H1 (cell line): ENCODE results near the gene MYO18A. TPM values are rescaled to one million over a fixed set of nuclear protein-coding genes. Genes with fewer than 3 reads are reported as not detected.

Experiments
- CTCF ChIA-PET: fragments of 300-600 bp; sonication (Branson Sonifier 250); formaldehyde crosslinking; loops from one replicate; lab custom pipeline; 2021; ENCODE audit not compliant: partially characterized antibody; lab: Charles Lee
- POLR2A ChIA-PET: fragments of 300-600 bp; sonication (Branson Sonifier 250); formaldehyde crosslinking; loops from one replicate; lab custom pipeline; 2021; ENCODE audit warnings: inconsistent platforms; ENCODE audit not compliant: partially characterized antibody; lab: Charles Lee
- DNase-seq, 2 experiments: peaks; one replicate each; pipeline versions ENCODE4 v3.0.0 to v3.0.0-alpha.2; 2010 to 2022; ENCODE audit warnings: low spot score in 2 of 2, low read depth in 1 of 2, mixed read lengths in 1 of 2
- FAIRE-seq: peaks from 2 replicates; lab custom pipeline; 2011; peaks lifted over from hg19 to GRCh38; lab: Jason Lieb, UNC
- H2AFZ ChIP-seq: 2 replicates; pipeline ENCODE4 v1.8.1; 2012; ENCODE audit warnings: low read length, inconsistent platforms
- H2AK5ac ChIP-seq: 2 replicates; pipeline ENCODE4 v1.6.1; 2013; ENCODE audit warnings: low read depth, low read length
- H2BK120ac ChIP-seq: replicated peaks from 2 replicates; pipeline ENCODE3; 2013; ENCODE audit warnings: low read depth, low read length, inconsistent platforms
- H2BK12ac ChIP-seq: 2 replicates; pipeline ENCODE4 v1.6.1; 2013; ENCODE audit warnings: low read depth, low read length
- H2BK15ac ChIP-seq: 2 replicates; pipeline ENCODE4 v1.6.1; 2013; ENCODE audit warnings: low read length
- H2BK20ac ChIP-seq: 2 replicates; pipeline ENCODE4 v1.6.1; 2013; ENCODE audit warnings: low read length
- H2BK5ac ChIP-seq: 2 replicates; pipeline ENCODE4 v1.6.1; 2013; ENCODE audit warnings: low read depth, low read length
- H3K14ac ChIP-seq: 2 replicates; pipeline ENCODE4 v1.6.1; 2013; ENCODE audit warnings: inconsistent platforms; ENCODE audit not compliant: insufficient read length
- H3K18ac ChIP-seq: 2 replicates; pipeline ENCODE4 v1.6.1; 2013; ENCODE audit warnings: low read length; ENCODE audit errors: extremely low read depth
- H3K23ac ChIP-seq: 2 replicates; pipeline ENCODE4 v1.6.1; 2013; ENCODE audit warnings: inconsistent platforms; ENCODE audit not compliant: insufficient read length
- H3K23me2 ChIP-seq: 2 replicates; pipeline ENCODE4 v1.6.1; 2013; ENCODE audit warnings: low read depth, low read length
- H3K27ac ChIP-seq: 2 replicates; pipeline ENCODE4 v1.6.1; 2011; ENCODE audit warnings: low read depth, low read length, inconsistent platforms
- H3K27me3 ChIP-seq, 4 experiments: replicated peaks in 1 of 4; 1 replicate in 1 of 4; 2 replicates in 3 of 4; pipeline versions ENCODE4 v1.6.1 to v1.8.1; 2011 to 2013; ENCODE audit warnings: low read length in 3 of 4, mild to moderate bottlenecking in 3 of 4, inconsistent platforms in 2 of 4, mixed read lengths in 2 of 4, moderate library complexity in 1 of 4; ENCODE audit not compliant: control insufficient read depth in 3 of 4, insufficient read depth in 3 of 4; ENCODE audit errors: extremely low read depth in 1 of 4
- H3K36me3 ChIP-seq, 4 experiments: 2 replicates each; pipeline versions ENCODE4 v1.6.1 to v1.8.1; 2011 to 2013; ENCODE audit warnings: mild to moderate bottlenecking in 4 of 4, low read length in 3 of 4, moderate library complexity in 2 of 4, control low read depth in 1 of 4, inconsistent platforms in 1 of 4; ENCODE audit not compliant: insufficient read depth in 4 of 4, control insufficient read depth in 2 of 4
- H3K4ac ChIP-seq: replicated peaks from 2 replicates; pipeline ENCODE3; 2013; ENCODE audit warnings: low read length, low read depth, mixed read lengths, inconsistent platforms; ENCODE audit not compliant: insufficient read length
- H3K4me1 ChIP-seq, 4 experiments: replicated peaks in 1 of 4; 1 replicate in 1 of 4; 2 replicates in 3 of 4; pipeline versions ENCODE4 v1.6.1 to v1.8.1; 2011 to 2013; ENCODE audit warnings: low read length in 3 of 4, inconsistent platforms in 2 of 4, mixed read lengths in 1 of 4; ENCODE audit not compliant: insufficient read depth in 4 of 4, control insufficient read depth in 3 of 4
- H3K4me2 ChIP-seq, 2 experiments: 2 replicates each; pipeline versions ENCODE4 v1.6.1 to v1.8.1; 2011 to 2013; ENCODE audit warnings: low read depth in 2 of 2, low read length in 2 of 2, control low read depth in 1 of 2, inconsistent platforms in 1 of 2, mild to moderate bottlenecking in 1 of 2; ENCODE audit not compliant: insufficient read depth in 1 of 2
- H3K4me3 ChIP-seq, 4 experiments: fragments of 200-600, 300-600 bp in 1 of 4; sonication (generic), shearing (Covaris generic), sonication (Bioruptor Twin) in 1 of 4; 2 replicates each; pipeline versions ENCODE4 v1.5.1 to v1.8.1; 2011 to 2016; ENCODE audit warnings: low read length in 4 of 4, low read depth in 3 of 4, control low read depth in 2 of 4, inconsistent platforms in 2 of 4, mild to moderate bottlenecking in 2 of 4, mixed read lengths in 1 of 4, moderate library complexity in 1 of 4; ENCODE audit not compliant: insufficient read depth in 2 of 4; ENCODE audit errors: extremely low read depth in 1 of 4
- H3K56ac ChIP-seq: replicated peaks from 2 replicates; pipeline ENCODE3; 2013; ENCODE audit warnings: low read depth, mild to moderate bottlenecking, mixed read lengths, low read length, inconsistent platforms; ENCODE audit not compliant: insufficient read length
- H3K79me1 ChIP-seq: 2 replicates; pipeline ENCODE4 v1.6.1; 2013; ENCODE audit warnings: low read depth, low read length, control low read depth
- H3K79me2 ChIP-seq, 2 experiments: 2 replicates each; pipeline versions ENCODE4 v1.6.1 to v1.8.1; 2012 to 2013; ENCODE audit warnings: low read length in 2 of 2, mild to moderate bottlenecking in 2 of 2, inconsistent platforms in 1 of 2; ENCODE audit not compliant: insufficient read depth in 2 of 2, control insufficient read depth in 1 of 2
- H3K9ac ChIP-seq, 4 experiments: replicated peaks in 1 of 4; 1 replicate in 1 of 4; 2 replicates in 3 of 4; pipeline versions ENCODE4 v1.6.1 to v1.8.1; 2011 to 2013; ENCODE audit warnings: low read depth in 3 of 4, low read length in 3 of 4, control low read depth in 2 of 4, mild to moderate bottlenecking in 2 of 4, moderate library complexity in 2 of 4, inconsistent platforms in 1 of 4; ENCODE audit errors: extremely low read depth in 1 of 4
- H3K9me3 ChIP-seq, 2 experiments: 2 replicates each; pipeline versions ENCODE4 v1.6.1 to v1.8.1; 2012 to 2013; ENCODE audit warnings: mild to moderate bottlenecking in 2 of 2, moderate library complexity in 2 of 2, control low read depth in 1 of 2, inconsistent platforms in 1 of 2, low read depth in 1 of 2, low read length in 1 of 2, mixed read lengths in 1 of 2; ENCODE audit not compliant: insufficient read depth in 2 of 2
- H4K20me1 ChIP-seq, 2 experiments: replicated peaks in 1 of 2; 2 replicates each; pipeline versions ENCODE3 to v1.8.1; 2011 to 2013; ENCODE audit warnings: inconsistent platforms in 2 of 2, low read length in 2 of 2, mild to moderate bottlenecking in 1 of 2; ENCODE audit not compliant: insufficient read depth in 2 of 2, control insufficient read depth in 1 of 2
- H4K5ac ChIP-seq: 2 replicates; pipeline ENCODE4 v1.6.1; 2013; ENCODE audit warnings: low read length, low read depth, mixed read lengths, inconsistent platforms; ENCODE audit not compliant: insufficient read length
- H4K8ac ChIP-seq: 2 replicates; pipeline ENCODE4 v1.8.0; 2013; ENCODE audit warnings: mild to moderate bottlenecking, moderate library complexity, low read length, inconsistent platforms; ENCODE audit not compliant: insufficient read depth; ENCODE audit errors: extremely low read depth
- H4K91ac ChIP-seq: replicated peaks from 2 replicates; pipeline ENCODE3; 2013; ENCODE audit warnings: low read length, mixed read lengths, inconsistent platforms; ENCODE audit not compliant: insufficient read length
- CEBPB ChIP-seq: IDR thresholded peaks from 2 replicates; pipeline ENCODE4 v1.6.1; 2012; ENCODE audit warnings: low read depth, low read length
- EZH2 ChIP-seq: fragments of 200-600 bp; sonication (generic); IDR thresholded peaks from 2 replicates; pipeline ENCODE4 v1.7.1; 2012; ENCODE audit warnings: low read depth, mild to moderate bottlenecking, moderate library complexity, low read length, inconsistent platforms; ENCODE audit not compliant: severe bottlenecking
- RBBP5 ChIP-seq: IDR thresholded peaks from 2 replicates; pipeline ENCODE4 v1.7.1; 2012; ENCODE audit warnings: low read depth, mild to moderate bottlenecking, inconsistent platforms, low read length, moderate library complexity, borderline replicate concordance
- SP1 ChIP-seq: IDR thresholded peaks from 2 replicates; pipeline ENCODE4 v1.6.1; 2011; ENCODE audit warnings: low read depth, low read length
- TBP ChIP-seq: IDR thresholded peaks from 2 replicates; pipeline ENCODE4 v1.6.1; 2011; ENCODE audit warnings: low read depth, low read length, improper control_type of control experiment
- TEAD4 ChIP-seq: IDR thresholded peaks from 2 replicates; pipeline ENCODE4 v1.6.1; 2012; ENCODE audit warnings: low read depth, low read length, inconsistent platforms, mixed read lengths
- WGBS, 2 experiments: shearing (Covaris generic) in 1 of 2; methylation state at CpG; one replicate each; pipeline versions ENCODE4 v1.1.6 to v1.1.7; 2013 to 2015; ENCODE audit warnings: low lambda C conversion rate in 2 of 2, mixed read lengths in 2 of 2, inconsistent platforms in 1 of 2, low coverage in 1 of 2, missing lambda C conversion rate in 1 of 2; ENCODE audit not compliant: insufficient replicate concordance in 2 of 2, insufficient coverage in 1 of 2, insufficient read length in 1 of 2; ENCODE audit errors: extremely low coverage in 1 of 2, missing lambda C conversion rate in 1 of 2; 5-methylcytosine and 5-hydroxymethylcytosine counted together
- polyA plus RNA-seq, 7 experiments: library from polyadenylated mRNA; depleted of rRNA in 3 of 7; stranded (reverse) in 5 of 7; unstranded in 2 of 7; fragments of >200 nt in 5 of 7; fragments of 200-250 nt in 2 of 7; gene quantifications; 1 replicate in 5 of 7; 2 replicates in 1 of 7; 4 replicates in 1 of 7; pipeline versions ENCODE4 v1.2.1 to v1.2.3, GENCODE V29; 2011 to 2013; ENCODE audit warnings: missing spikeins in 2 of 7, mixed read lengths in 2 of 7
- total RNA-seq: library from RNA; stranded (reverse); fragmentation: NEBNext Ultra II Directional; extraction: Animal tissue kit (Norgen Biotek cat#: 25700); gene quantifications from 2 replicates; pipeline ENCODE4 v1.2.1, GENCODE V29; 2021

The MYO18A gene
- total and polyA plus RNA-seq, 2 of the 8 experiments (the other 6 are each of a cell fraction or from before 2014, with no cell fraction given) = 7.6 to 43.8 TPM

DNA sequence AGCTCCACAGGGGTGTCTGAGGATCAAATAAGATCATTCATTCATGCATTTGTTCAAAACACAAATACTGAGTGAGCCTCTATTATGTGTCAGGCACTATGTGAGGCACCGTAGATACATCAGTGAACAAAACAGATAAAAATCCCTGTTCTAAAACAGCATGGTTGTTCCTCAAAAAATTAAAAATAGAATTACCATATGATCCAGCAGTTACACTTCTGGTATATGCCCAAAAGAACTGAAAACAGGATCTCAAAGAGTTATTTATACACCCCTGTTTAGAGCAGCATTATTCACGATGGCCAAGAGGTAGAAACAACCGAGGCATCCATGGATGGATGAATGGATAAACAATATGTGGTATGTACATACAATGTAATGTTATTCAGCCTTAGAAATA lies 121.8 kb downstream of the MYO18A start:
- Histone ChIP-seq H3K4ac (no peak overlapping the region), H2AK5ac (no peak overlapping the region), H3K27ac (no peak overlapping the region), H4K8ac (no peak overlapping the region), H2BK20ac (no peak overlapping the region), H2BK5ac (no peak overlapping the region), H3K79me2 (no peaks in the 10 kb centered on the region), H3K18ac (no peak overlapping the region), H3K36me3 (peaks cover 0 to 8% (median 1%) of the 10 kb centered on the region in 4 experiments; a peak in 3 of 8 replicates), H3K4me2 (no peak overlapping the region), H3K23ac (no peak overlapping the region), H4K91ac (no peak overlapping the region), H3K9ac (no peak overlapping the region), H3K4me1 (peaks cover 9 to 23% (median 17%) of the 10 kb centered on the region in 4 experiments), H3K9me3 (no peaks in the 10 kb centered on the region), H3K4me3 (no peak overlapping the region), H3K23me2 (no peaks in the 10 kb centered on the region), H3K79me1 (no peaks in the 10 kb centered on the region), H4K5ac (no peak overlapping the region), H2BK15ac (no peak overlapping the region), H2BK120ac (no peak overlapping the region), H3K14ac (no peak overlapping the region), H3K27me3 (no peaks in the 10 kb centered on the region), H2BK12ac (no peak overlapping the region), H3K56ac (no peak overlapping the region), H2AFZ (no peak overlapping the region), H4K20me1 (no peaks in the 10 kb centered on the region)
- ChIA-PET POLR2A (interaction anchor here (1.1 to 1.9 kb wide), 3 partner anchors 9 to 26 kb away, joined by 3 to 6 read pairs (median 3); no protein-coding TSS in a partner anchor), CTCF (no interaction called here)
- TF ChIP-seq EZH2 = no peak
- no peak for TF ChIP-seq TBP
- no peak for TF ChIP-seq RBBP5
- no peak for TF ChIP-seq TEAD4
- TF ChIP-seq SP1 = no peak
- no peak for TF ChIP-seq CEBPB
- FAIRE-seq (no peak), DNase-seq (no peak)
- WGBS, 2 experiments = 97% methylated on average over 3 of the region's 3 CpGs; no CpG with 5 or more reads in 1 of the 2 experiments
